Tibial nerve (tissue), 4 donors: ENCODE results near the gene BHLHE40. TPM values are rescaled to one million over a fixed set of nuclear protein-coding genes. Genes with fewer than 3 reads are reported as not detected.
"Not testable (repeated sequence)": the region's sequence is repeated elsewhere in the genome, so short reads cannot be mapped to it uniquely, and the experiment has no call there.

ENCODE experiments used
- DNase-seq, 2 donors: peaks; one replicate each; pipeline ENCODE4 v3.0.0-alpha.2; 2019; ENCODE audit warnings: low spot score in 2 of 2
- H3K27ac ChIP-seq, 4 donors: fragments of 200-600 bp; sonication (generic) in 3 of 4; one replicate each; pipeline ENCODE4 v1.5.1; 2017 to 2019; ENCODE audit warnings: mild to moderate bottlenecking in 1 of 4
- H3K27me3 ChIP-seq, 2 donors: fragments of 200-600 bp; sonication (generic) in 1 of 2; one replicate each; pipeline versions ENCODE4 v1.5.1 to v1.6.0; 2017 to 2019
- H3K36me3 ChIP-seq, 3 donors: fragments of 200-600 bp; sonication (generic); one replicate each; pipeline ENCODE4 v1.5.1; 2018 to 2019
- H3K4me1 ChIP-seq, 4 donors: fragments of 200-600 bp; sonication (generic) in 3 of 4; one replicate each; pipeline ENCODE4 v1.5.1; 2017 to 2019
- H3K4me3 ChIP-seq, 4 donors: fragments of 200-600 bp; sonication (generic) in 3 of 4; one replicate each; pipeline ENCODE4 v1.5.1; 2017 to 2019; ENCODE audit warnings: mild to moderate bottlenecking in 1 of 4, moderate library complexity in 1 of 4
- H3K9me3 ChIP-seq, 4 donors: fragments of 200-600 bp; sonication (generic) in 3 of 4; one replicate each; pipeline ENCODE4 v1.5.1; 2017 to 2019
- EP300 ChIP-seq, 2 donors: sonication (generic); formaldehyde crosslinking; IDR thresholded peaks; one replicate each; pipeline ENCODE4 v1.6.1; 2017; ENCODE audit warnings: antibody characterized with exemption in 2 of 2, mild to moderate bottlenecking in 1 of 2
- POLR2A ChIP-seq, 2 donors: fragments of 450-650 bp; IDR thresholded peaks; one replicate each; pipeline ENCODE4 v1.6.1; 2017; ENCODE audit warnings: antibody characterized with exemption in 2 of 2, mild to moderate bottlenecking in 2 of 2, moderate library complexity in 2 of 2
- WGBS, 2 donors: methylation state at CpG; one replicate each; pipeline ENCODE4 v1.1.5; 2018; 5-methylcytosine and 5-hydroxymethylcytosine counted together
- total RNA-seq, 4 donors: library from RNA; depleted of rRNA; stranded (reverse); fragments of >200 nt; gene quantifications; one replicate each; pipeline ENCODE4 v1.1.0, GENCODE V29; 2016
- TF ChIP-seq, protein P1 (sequence below), 5 experiments: fragments of 200-600 bp in 3 of 5; fragments of 450-650 bp in 2 of 5; sonication (generic) in 3 of 5; IDR thresholded peaks; one replicate each; pipeline ENCODE4 v1.5.1; 2016 to 2019; ENCODE audit warnings: antibody characterized with exemption in 5 of 5, mild to moderate bottlenecking in 3 of 5, moderate library complexity in 2 of 5

BHLHE40 gene
- total RNA-seq, 4 donors from 2014 or later: 44.1 to 61.4 (median 53.7) TPM

GRCh38 chr3:4957978-4958377 is 21.3 kb upstream of the BHLHE40 start:
- H3K4me3 ChIP-seq: no peak overlapping the region
- no peaks in the 10 kb centered on the region for H3K36me3 ChIP-seq
- H3K27ac ChIP-seq: no peak overlapping the region
- no peak for TF ChIP-seq EP300 (IDR thresholded peaks at IDR 0.05)
- TF ChIP-seq, protein P1, sequence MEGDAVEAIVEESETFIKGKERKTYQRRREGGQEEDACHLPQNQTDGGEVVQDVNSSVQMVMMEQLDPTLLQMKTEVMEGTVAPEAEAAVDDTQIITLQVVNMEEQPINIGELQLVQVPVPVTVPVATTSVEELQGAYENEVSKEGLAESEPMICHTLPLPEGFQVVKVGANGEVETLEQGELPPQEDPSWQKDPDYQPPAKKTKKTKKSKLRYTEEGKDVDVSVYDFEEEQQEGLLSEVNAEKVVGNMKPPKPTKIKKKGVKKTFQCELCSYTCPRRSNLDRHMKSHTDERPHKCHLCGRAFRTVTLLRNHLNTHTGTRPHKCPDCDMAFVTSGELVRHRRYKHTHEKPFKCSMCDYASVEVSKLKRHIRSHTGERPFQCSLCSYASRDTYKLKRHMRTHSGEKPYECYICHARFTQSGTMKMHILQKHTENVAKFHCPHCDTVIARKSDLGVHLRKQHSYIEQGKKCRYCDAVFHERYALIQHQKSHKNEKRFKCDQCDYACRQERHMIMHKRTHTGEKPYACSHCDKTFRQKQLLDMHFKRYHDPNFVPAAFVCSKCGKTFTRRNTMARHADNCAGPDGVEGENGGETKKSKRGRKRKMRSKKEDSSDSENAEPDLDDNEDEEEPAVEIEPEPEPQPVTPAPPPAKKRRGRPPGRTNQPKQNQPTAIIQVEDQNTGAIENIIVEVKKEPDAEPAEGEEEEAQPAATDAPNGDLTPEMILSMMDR (IDR thresholded peaks at IDR 0.05): no peak
- TF ChIP-seq POLR2A (IDR thresholded peaks at IDR 0.05): no peak
- DNase-seq: no peak
- WGBS, 2 donors: 65 to 93% methylated on average over 3 of the region's 3 CpGs
- H3K9me3 ChIP-seq: peaks cover 0 to 5% (median 0%) of the 10 kb centered on the region in 4 donors
- H3K27me3 ChIP-seq: no peaks in the 10 kb centered on the region
- H3K4me1 ChIP-seq: peaks cover 0 to 15% (median 2%) of the 10 kb centered on the region in 4 donors

DNA sequence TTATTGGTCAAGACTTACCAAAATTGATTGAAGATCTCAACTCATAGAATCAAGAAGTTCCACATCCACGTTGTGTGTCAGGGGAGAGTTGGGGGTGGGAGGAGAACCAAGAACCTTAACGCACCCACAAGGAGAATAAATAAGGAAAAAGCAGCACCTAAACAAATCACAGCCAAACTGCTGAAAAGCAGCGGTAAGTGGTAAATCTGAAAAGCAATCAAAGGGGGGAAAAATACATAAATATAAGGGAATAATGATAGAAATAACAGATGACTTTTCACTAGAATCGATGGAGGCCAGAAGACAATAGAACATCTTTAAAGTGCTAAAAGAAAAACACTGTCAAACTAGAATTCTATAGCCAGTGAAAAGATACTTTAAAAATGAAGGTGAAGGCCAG is 20.1 kb upstream of the BHLHE40 start:
- no peak for DNase-seq
- TF ChIP-seq EP300 (IDR thresholded peaks at IDR 0.05) (no peak), POLR2A (IDR thresholded peaks at IDR 0.05) (no peak)
- TF ChIP-seq, protein P1 (IDR thresholded peaks at IDR 0.05): no peak
- H3K36me3 ChIP-seq: no peaks in the 10 kb centered on the region
- no peak overlapping the region for H3K4me3 ChIP-seq
- no peaks in the 10 kb centered on the region for H3K27me3 ChIP-seq
- H3K9me3 ChIP-seq: peaks cover 0 to 5% (median 0%) of the 10 kb centered on the region in 4 donors
- H3K27ac ChIP-seq: no peak overlapping the region
- 68 to 69% methylated on average over 4 of the region's 4 CpGs for WGBS, 2 donors
- peaks cover 0 to 10% (median 2%) of the 10 kb centered on the region in 4 donors for H3K4me1 ChIP-seq

- H3K36me3 ChIP-seq, H3K4me1 ChIP-seq, H3K27me3 ChIP-seq, H3K9me3 ChIP-seq, H3K4me3 ChIP-seq, DNase-seq, H3K27ac ChIP-seq: not testable (repeated sequence)
- WGBS, 2 donors: 92 to 95% methylated on average over 2 of the region's 2 CpGs
Observed at GRCh38 chr3:4961865-4962264, 17.4 kb upstream of the BHLHE40 start.

DNA sequence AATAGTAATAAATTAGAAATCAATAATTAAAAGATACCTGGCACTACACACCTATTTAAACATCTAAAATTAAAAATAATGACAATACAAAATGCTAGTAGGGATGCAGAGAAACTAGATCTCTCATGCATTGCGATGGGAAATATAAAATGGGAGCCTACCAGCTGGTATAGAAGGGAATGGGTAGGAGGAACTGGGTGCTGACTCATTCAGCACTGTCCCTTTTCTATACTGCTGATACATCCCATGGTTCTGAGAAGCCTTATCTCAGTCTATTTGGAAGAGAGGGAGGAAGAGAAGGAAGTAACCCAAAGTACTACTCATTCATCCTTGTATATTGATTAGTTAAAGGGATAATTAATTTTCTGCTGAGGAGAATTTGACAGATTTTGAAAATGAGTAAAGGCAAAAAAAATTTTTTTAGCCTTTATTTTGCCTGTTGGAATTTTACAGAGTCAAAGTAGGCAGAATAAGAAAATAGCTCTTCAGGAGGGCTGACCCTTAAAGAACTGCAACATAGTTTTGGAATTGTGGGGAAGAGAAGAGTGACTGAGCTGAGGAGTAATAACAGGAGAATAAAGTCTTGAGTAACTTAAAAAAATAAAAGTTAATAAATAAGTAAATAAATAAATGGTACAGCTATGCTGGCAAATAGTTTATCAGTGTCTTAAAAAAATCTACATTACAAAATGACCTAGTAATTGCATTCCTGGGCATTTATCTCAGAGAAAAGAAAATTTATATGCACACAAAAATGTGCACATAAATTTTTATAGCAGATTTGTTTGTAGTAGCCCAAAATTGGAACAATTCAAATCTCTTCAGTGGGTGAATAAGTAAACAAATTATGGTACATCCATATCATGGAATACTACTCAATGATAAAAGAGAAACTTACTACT is 15.3 kb upstream of the BHLHE40 start:
- peaks cover 0 to 5% (median 0%) of the 10 kb centered on the region in 4 donors for H3K9me3 ChIP-seq
- WGBS, 2 donors: 89 to 100% methylated on average over 1 of the region's 1 CpG

GRCh38 chr3:4966006-4966405 is 13.2 kb upstream of the BHLHE40 start:
- WGBS, 2 donors: 60 to 72% methylated on average over 5 of the region's 5 CpGs
- not testable (repeated sequence) for H3K4me1 ChIP-seq, H3K36me3 ChIP-seq, H3K27me3 ChIP-seq, H3K9me3 ChIP-seq, H3K27ac ChIP-seq, H3K4me3 ChIP-seq, DNase-seq

More for the DNA sequence above, 15.3 kb upstream of the BHLHE40 start:
- H3K4me1 ChIP-seq: no peaks in the 10 kb centered on the region
- DNase-seq: no peak
- no peak overlapping the region for H3K27ac ChIP-seq
- H3K36me3 ChIP-seq: no peaks in the 10 kb centered on the region
- no peak overlapping the region for H3K4me3 ChIP-seq
- TF ChIP-seq, protein P1 (IDR thresholded peaks at IDR 0.05): no peak
- H3K27me3 ChIP-seq: no peaks in the 10 kb centered on the region

DNA sequence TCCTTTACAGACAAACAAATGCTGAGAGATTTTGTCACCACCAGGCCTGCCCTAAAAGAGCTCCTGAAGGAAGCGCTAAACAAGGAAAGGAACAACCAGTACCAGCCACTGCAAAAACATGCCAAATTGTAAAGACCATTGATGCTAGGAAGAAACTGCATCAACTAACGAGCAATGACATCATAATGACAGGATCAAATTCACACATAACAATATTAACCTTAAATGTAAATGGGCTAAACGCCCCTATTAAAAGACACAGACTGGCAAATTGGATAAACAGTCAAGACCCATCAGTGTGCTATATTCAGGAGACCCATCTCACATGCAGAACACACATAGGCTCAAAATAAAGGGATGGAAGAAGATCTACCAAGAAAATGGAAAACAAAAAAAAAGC is 11.6 kb upstream of the BHLHE40 start:
- H3K27me3 ChIP-seq, DNase-seq, H3K4me1 ChIP-seq, H3K27ac ChIP-seq, H3K36me3 ChIP-seq, H3K4me3 ChIP-seq, H3K9me3 ChIP-seq: not testable (repeated sequence)
- 88 to 91% methylated on average over 3 of the region's 3 CpGs for WGBS, 2 donors

- H3K36me3 ChIP-seq, H3K27me3 ChIP-seq, H3K9me3 ChIP-seq, H3K4me1 ChIP-seq, H3K27ac ChIP-seq, H3K4me3 ChIP-seq, DNase-seq: not testable (repeated sequence)
- 95 to 96% methylated on average over 6 of the region's 6 CpGs for WGBS, 2 donors
Observed at GRCh38 chr3:4971437-4971836, 7.8 kb upstream of the BHLHE40 start.
